Caco-2 (cell line): ENCODE measurements around the gene ATG16L1. TPM values are rescaled to one million over a fixed set of nuclear protein-coding genes. Genes with fewer than 3 reads are reported as not detected.

ENCODE experiments used
- BruUV-seq: library from RNA; stranded (reverse); fragments of 400-500 nt; replicated peaks from 2 replicates; lab custom pipeline; 2021; lab: Mats Ljungman, UMichigan
- CTCF ChIA-PET: fragments of 300-600 bp; sonication (Branson Sonifier 250); formaldehyde crosslinking; loops from one replicate; lab custom pipeline; 2022; ENCODE audit warnings: antibody characterized with exemption; lab: Charles Lee
- POLR2A ChIA-PET: fragments of 300-600 bp; sonication (Branson Sonifier 250); formaldehyde crosslinking; loops from one replicate; lab custom pipeline; 2022; ENCODE audit warnings: antibody characterized with exemption; lab: Charles Lee
- DNase-seq, 2 experiments: peaks; one replicate each; pipeline versions ENCODE4 v3.0.0 to v3.0.0-alpha.2; 2020 to 2022
- H3K27me3 ChIP-seq: replicated peaks from 2 replicates; pipeline ENCODE4 v1.6.0; 2011; ENCODE audit warnings: low read length; ENCODE audit not compliant: control insufficient read depth, insufficient read depth
- H3K36me3 ChIP-seq: 2 replicates; pipeline ENCODE4 v1.5.1; 2011; ENCODE audit warnings: low read length; ENCODE audit not compliant: control insufficient read depth, insufficient read depth
- H3K4me1 ChIP-seq: fragments of 250-450 bp; sonication (Bioruptor Pico); 2 replicates; pipeline ENCODE4 v1.5.1; 2020; ENCODE audit warnings: mild to moderate bottlenecking
- H3K4me3 ChIP-seq: 2 replicates; pipeline ENCODE4 v1.5.1; 2011; ENCODE audit warnings: low read depth, mild to moderate bottlenecking, control low read depth, low read length
- H3K9me3 ChIP-seq: fragments of 250-450 bp; sonication (Bioruptor Pico); 2 replicates; pipeline ENCODE4 v1.5.1; 2020; ENCODE audit warnings: mild to moderate bottlenecking, moderate library complexity
- H3K27ac Mint-ChIP-seq: one replicate; pipeline ENCODE4 v1.8.0; 2022; ENCODE audit warnings: mixed read lengths; ENCODE audit not compliant: unreplicated experiment
- H3K27me3 Mint-ChIP-seq: one replicate; pipeline ENCODE4 v1.8.0; 2022; ENCODE audit warnings: mixed read lengths; ENCODE audit not compliant: insufficient read depth, unreplicated experiment
- H3K36me3 Mint-ChIP-seq: one replicate; pipeline ENCODE4 v1.8.0; 2022; ENCODE audit warnings: mild to moderate bottlenecking, mixed read lengths; ENCODE audit not compliant: insufficient read depth, unreplicated experiment
- H3K4me1 Mint-ChIP-seq: one replicate; pipeline ENCODE4 v1.8.0; 2022; ENCODE audit warnings: low read depth, mixed read lengths; ENCODE audit not compliant: unreplicated experiment
- H3K4me3 Mint-ChIP-seq: one replicate; pipeline ENCODE4 v1.8.0; 2022; ENCODE audit warnings: mild to moderate bottlenecking, moderate library complexity, mixed read lengths; ENCODE audit not compliant: unreplicated experiment
- H3K9me3 Mint-ChIP-seq: one replicate; pipeline ENCODE4 v1.8.0; 2022; ENCODE audit warnings: mixed read lengths; ENCODE audit not compliant: unreplicated experiment
- intact Hi-C: fragments of 100-400 bp; cut with micrococcal nuclease; formaldehyde crosslinking; loops from one replicate; pipeline ENCODE4 v1.10.0; 2022; ENCODE audit not compliant: unreplicated experiment
- total RNA-seq: library from RNA; stranded (reverse); gene quantifications from 2 replicates; pipeline ENCODE4 v1.2.3, GENCODE V29; 2022
- TF ChIP-seq, protein P1 (sequence below), 2 experiments: fragments of 200-600 bp in 1 of 2; IDR thresholded peaks; 1 replicate in 1 of 2; 2 replicates in 1 of 2; pipeline versions ENCODE4 v1.5.1 to v1.8.0; 2011 to 2022; ENCODE audit warnings: antibody characterized with exemption in 1 of 2, control low read depth in 1 of 2, inconsistent platforms in 1 of 2, low read depth in 1 of 2, low read length in 1 of 2, mild to moderate bottlenecking in 1 of 2, moderate library complexity in 1 of 2; ENCODE audit not compliant: insufficient read depth in 1 of 2, severe bottlenecking in 1 of 2, unreplicated experiment in 1 of 2

Gene ATG16L1
- total RNA-seq, 1 experiment from 2014 or later: 20.1 TPM

- Mint-ChIP-seq H3K4me1 (peaks cover 6% of the 10 kb centered on the region), H3K27me3 (no peaks in the 10 kb centered on the region), H3K36me3 (no peaks in the 10 kb centered on the region), H3K9me3 (no peaks in the 10 kb centered on the region), H3K27ac (no peak overlapping the region), H3K4me3 (no peak overlapping the region)
- Histone ChIP-seq H3K27me3 (no peaks in the 10 kb centered on the region), H3K4me3 (no peak overlapping the region), H3K9me3 (no peaks in the 10 kb centered on the region), H3K36me3 (no peaks in the 10 kb centered on the region), H3K4me1 (no peaks in the 10 kb centered on the region)
- TF ChIP-seq, protein P1, sequence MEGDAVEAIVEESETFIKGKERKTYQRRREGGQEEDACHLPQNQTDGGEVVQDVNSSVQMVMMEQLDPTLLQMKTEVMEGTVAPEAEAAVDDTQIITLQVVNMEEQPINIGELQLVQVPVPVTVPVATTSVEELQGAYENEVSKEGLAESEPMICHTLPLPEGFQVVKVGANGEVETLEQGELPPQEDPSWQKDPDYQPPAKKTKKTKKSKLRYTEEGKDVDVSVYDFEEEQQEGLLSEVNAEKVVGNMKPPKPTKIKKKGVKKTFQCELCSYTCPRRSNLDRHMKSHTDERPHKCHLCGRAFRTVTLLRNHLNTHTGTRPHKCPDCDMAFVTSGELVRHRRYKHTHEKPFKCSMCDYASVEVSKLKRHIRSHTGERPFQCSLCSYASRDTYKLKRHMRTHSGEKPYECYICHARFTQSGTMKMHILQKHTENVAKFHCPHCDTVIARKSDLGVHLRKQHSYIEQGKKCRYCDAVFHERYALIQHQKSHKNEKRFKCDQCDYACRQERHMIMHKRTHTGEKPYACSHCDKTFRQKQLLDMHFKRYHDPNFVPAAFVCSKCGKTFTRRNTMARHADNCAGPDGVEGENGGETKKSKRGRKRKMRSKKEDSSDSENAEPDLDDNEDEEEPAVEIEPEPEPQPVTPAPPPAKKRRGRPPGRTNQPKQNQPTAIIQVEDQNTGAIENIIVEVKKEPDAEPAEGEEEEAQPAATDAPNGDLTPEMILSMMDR (IDR thresholded peaks at IDR 0.05; ENCODE audit: insufficient read depth in 1 of 2, low read depth in 1 of 2, low read length in 1 of 2, severe bottlenecking in 1 of 2, unreplicated experiment in 1 of 2): no peak
- no peak for DNase-seq
- POLR2A ChIA-PET: no interaction called here
- CTCF ChIA-PET: no interaction called here
- BruUV-seq: no TSS peak
- intact Hi-C loops: no loop called here
Measured at GRCh38 chr2:233312874-233313273, 61.4 kb downstream of the ATG16L1 start.

DNA sequence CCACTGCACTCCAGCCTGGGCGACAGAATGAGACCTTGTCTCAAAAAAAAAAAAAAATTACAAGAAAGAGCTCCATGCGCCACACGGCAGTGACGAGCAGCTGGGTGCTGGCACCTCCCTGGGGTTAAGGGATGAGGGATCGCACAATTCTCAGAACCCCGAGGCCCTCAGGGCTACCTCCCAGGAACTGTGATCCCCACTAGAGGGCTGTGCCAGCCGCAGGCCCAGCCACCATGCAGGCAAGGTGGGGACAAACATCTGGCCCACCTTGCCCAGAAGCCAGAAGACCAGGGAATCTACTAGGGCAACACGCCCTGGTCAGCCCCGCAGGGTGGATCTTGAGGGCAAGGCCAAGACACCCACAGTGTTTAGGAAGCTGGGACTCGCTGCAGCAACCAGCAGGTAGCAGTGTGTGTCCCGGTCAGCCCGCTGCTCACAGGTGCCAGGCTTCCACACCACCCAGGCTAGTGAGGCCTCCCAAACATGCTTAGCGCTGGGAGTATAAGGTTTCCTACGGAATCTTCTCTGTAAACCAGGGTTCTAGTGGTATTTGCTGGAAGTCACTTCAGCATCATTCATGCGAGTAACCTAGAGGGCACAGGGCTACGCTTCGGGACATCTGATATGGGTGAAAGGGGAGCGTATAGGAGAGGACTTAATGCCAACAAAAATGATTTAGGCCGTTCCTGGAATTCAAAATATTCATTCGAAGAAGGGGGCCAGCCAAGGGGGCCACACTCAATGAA is 62.9 kb downstream of the ATG16L1 start:
- no peaks in the 10 kb centered on the region for H3K4me1 ChIP-seq
- ChIA-PET CTCF (no interaction called here), POLR2A (no interaction called here)
- DNase-seq: no peak
- no peaks in the 10 kb centered on the region for H3K9me3 ChIP-seq
- Mint-ChIP-seq H3K27me3 (no peaks in the 10 kb centered on the region), H3K4me3 (no peak overlapping the region), H3K27ac (no peak overlapping the region), H3K4me1 (peaks cover 6% of the 10 kb centered on the region), H3K36me3 (no peaks in the 10 kb centered on the region), H3K9me3 (no peaks in the 10 kb centered on the region)
- no peaks in the 10 kb centered on the region for H3K36me3 ChIP-seq
- intact Hi-C loops: no loop called here
- no peak overlapping the region for H3K4me3 ChIP-seq
- no peaks in the 10 kb centered on the region for H3K27me3 ChIP-seq
- no TSS peak for BruUV-seq
- TF ChIP-seq, protein P1 (IDR thresholded peaks at IDR 0.05; ENCODE audit: insufficient read depth in 1 of 2, low read depth in 1 of 2, low read length in 1 of 2, severe bottlenecking in 1 of 2, unreplicated experiment in 1 of 2): no peak

GRCh38 chr2:233317196-233317943 is 65.9 kb downstream of the ATG16L1 start:
- BruUV-seq: no TSS peak
- Histone ChIP-seq H3K9me3 (no peaks in the 10 kb centered on the region), H3K27me3 (no peaks in the 10 kb centered on the region), H3K4me3 (no peak overlapping the region), H3K36me3 (no peaks in the 10 kb centered on the region), H3K4me1 (no peaks in the 10 kb centered on the region)
- Mint-ChIP-seq H3K27me3 (no peaks in the 10 kb centered on the region), H3K27ac (no peak overlapping the region), H3K9me3 (no peaks in the 10 kb centered on the region), H3K4me1 (peaks cover 14% of the 10 kb centered on the region), H3K36me3 (no peaks in the 10 kb centered on the region), H3K4me3 (no peak overlapping the region)
- CTCF ChIA-PET: no interaction called here
- POLR2A ChIA-PET: no interaction called here
- DNase-seq: no peak
- TF ChIP-seq, protein P1 (IDR thresholded peaks at IDR 0.05; ENCODE audit: insufficient read depth in 1 of 2, low read depth in 1 of 2, low read length in 1 of 2, severe bottlenecking in 1 of 2, unreplicated experiment in 1 of 2): no peak
- intact Hi-C loops: no loop called here
